ENCODE results near the gene SPATS2L.

- TF ChIP-seq POLR2A (IDR thresholded peaks at IDR 0.05; ENCODE audit: low read depth, low read length) = no peak
- no peak for TF ChIP-seq TAF1 (IDR thresholded peaks at IDR 0.05; ENCODE audit: low read depth, low read length)
- no peak for TF ChIP-seq POLR2AphosphoS5 (IDR thresholded peaks at IDR 0.05; ENCODE audit: low read depth, low read length)
- TF ChIP-seq SPI1 (IDR thresholded peaks at IDR 0.05; ENCODE audit: low read depth, low read length) = no peak
- no peak for TF ChIP-seq POU2F2 (IDR thresholded peaks at IDR 0.05; ENCODE audit: low read depth, low read length)
- no peak for TF ChIP-seq PAX5 (IDR thresholded peaks at IDR 0.05; ENCODE audit: insufficient read depth, low read length, severe bottlenecking)
Measured at GRCh38 chr2:200393191-200393590, 86.7 kb downstream of the SPATS2L start.

All from GM12891 (cell line).